HG02973 (cell line): ENCODE measurements around the gene ATXN7L1.

Experiments
- ATAC-seq: cut with Tn5 transposase; IDR thresholded peaks from one replicate; pipeline ENCODE4 v1.9.1; 2021; ENCODE audit warnings: moderate library complexity; ENCODE audit not compliant: unreplicated experiment

The ATXN7L1 gene

GRCh38 chr7:105682341-105683060 is 193.9 kb downstream of the ATXN7L1 start:
- no peak for ATAC-seq

GRCh38 chr7:105680505-105681187 is 195.8 kb downstream of the ATXN7L1 start:
- ATAC-seq = no peak

- no peak for ATAC-seq
These were observed 197.4 kb downstream of the ATXN7L1 start for GRCh38 chr7:105678811-105679495.

- no peak for ATAC-seq
These were observed 198.4 kb downstream of the ATXN7L1 start for GRCh38 chr7:105677817-105678573.

- no peak for ATAC-seq
These were observed 199.0 kb downstream of the ATXN7L1 start for GRCh38 chr7:105677410-105677730.

- ATAC-seq = no peak
These were observed 200.4 kb downstream of the ATXN7L1 start for GRCh38 chr7:105675934-105676371.

GRCh38 chr7:105674200-105674920 is 202.0 kb downstream of the ATXN7L1 start:
- no peak for ATAC-seq

GRCh38 chr7:105673367-105674084 is 202.9 kb downstream of the ATXN7L1 start:
- ATAC-seq = no peak

- ATAC-seq = no peak
These were observed 203.6 kb downstream of the ATXN7L1 start for GRCh38 chr7:105672801-105673200.

GRCh38 chr7:105666324-105666723 is 210.1 kb downstream of the ATXN7L1 start:
- ATAC-seq = no peak

- ATAC-seq = no peak
These were observed 210.7 kb downstream of the ATXN7L1 start for GRCh38 chr7:105665684-105666083.

- ATAC-seq = no peak
These were observed 211.4 kb downstream of the ATXN7L1 start for GRCh38 chr7:105664816-105665525.

GRCh38 chr7:105662998-105663397 is 213.4 kb downstream of the ATXN7L1 start:
- no peak for ATAC-seq

GRCh38 chr7:105661625-105662024 is 214.8 kb downstream of the ATXN7L1 start:
- no peak for ATAC-seq

- ATAC-seq = no peak
These were observed 219.4 kb downstream of the ATXN7L1 start for GRCh38 chr7:105656922-105657521.

GRCh38 chr7:105655500-105656380 is 220.7 kb downstream of the ATXN7L1 start:
- no peak for ATAC-seq

GRCh38 chr7:105655067-105655466 is 221.3 kb downstream of the ATXN7L1 start:
- ATAC-seq = no peak

GRCh38 chr7:105654095-105654686 is 222.2 kb downstream of the ATXN7L1 start:
- no peak for ATAC-seq
